Measurements from ENCODE around the gene ADAM23.
A peak's percentile ranks its signal among the peaks of the same experiment; 100 is the strongest.

DNA sequence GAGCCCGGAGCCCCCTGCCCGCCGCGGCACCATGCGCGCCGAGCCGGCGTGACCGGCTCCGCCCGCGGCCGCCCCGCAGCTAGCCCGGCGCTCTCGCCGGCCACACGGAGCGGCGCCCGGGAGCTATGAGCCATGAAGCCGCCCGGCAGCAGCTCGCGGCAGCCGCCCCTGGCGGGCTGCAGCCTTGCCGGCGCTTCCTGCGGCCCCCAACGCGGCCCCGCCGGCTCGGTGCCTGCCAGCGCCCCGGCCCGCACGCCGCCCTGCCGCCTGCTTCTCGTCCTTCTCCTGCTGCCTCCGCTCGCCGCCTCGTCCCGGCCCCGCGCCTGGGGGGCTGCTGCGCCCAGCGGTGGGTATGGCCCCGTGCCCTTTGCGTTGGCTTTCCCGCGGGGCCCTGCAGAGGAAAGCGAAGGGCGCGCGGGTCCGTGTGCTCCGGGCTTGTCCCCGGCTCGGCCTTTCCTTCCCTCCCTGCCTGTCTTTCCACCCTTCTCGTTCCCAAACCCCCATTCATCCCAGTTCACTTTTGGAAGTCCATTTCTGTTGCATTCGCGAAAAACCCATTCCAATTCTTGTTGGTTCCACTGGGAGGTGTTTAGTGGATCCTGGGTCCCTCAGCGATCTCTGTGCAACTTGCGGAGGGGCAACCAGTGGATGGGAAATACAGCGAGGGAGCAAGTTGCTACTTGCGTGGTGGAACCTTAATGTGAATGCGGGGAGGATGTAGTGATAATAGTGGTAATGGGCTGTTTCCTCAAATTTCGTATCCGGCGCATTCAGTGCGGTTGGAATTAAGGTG, 599 bp downstream of the ADAM23 start:
- TF ChIP-seq EZH2 (IDR thresholded peaks at IDR 0.05; ENCODE audit: low read depth, unreplicated experiment): peak; percentile 49
- TF ChIP-seq, protein P1, sequence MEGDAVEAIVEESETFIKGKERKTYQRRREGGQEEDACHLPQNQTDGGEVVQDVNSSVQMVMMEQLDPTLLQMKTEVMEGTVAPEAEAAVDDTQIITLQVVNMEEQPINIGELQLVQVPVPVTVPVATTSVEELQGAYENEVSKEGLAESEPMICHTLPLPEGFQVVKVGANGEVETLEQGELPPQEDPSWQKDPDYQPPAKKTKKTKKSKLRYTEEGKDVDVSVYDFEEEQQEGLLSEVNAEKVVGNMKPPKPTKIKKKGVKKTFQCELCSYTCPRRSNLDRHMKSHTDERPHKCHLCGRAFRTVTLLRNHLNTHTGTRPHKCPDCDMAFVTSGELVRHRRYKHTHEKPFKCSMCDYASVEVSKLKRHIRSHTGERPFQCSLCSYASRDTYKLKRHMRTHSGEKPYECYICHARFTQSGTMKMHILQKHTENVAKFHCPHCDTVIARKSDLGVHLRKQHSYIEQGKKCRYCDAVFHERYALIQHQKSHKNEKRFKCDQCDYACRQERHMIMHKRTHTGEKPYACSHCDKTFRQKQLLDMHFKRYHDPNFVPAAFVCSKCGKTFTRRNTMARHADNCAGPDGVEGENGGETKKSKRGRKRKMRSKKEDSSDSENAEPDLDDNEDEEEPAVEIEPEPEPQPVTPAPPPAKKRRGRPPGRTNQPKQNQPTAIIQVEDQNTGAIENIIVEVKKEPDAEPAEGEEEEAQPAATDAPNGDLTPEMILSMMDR (conservative IDR thresholded peaks at IDR 0.05; ENCODE audit: low read depth in 2 of 2): 0 out of 4 replicates have a peak, but pooled peaks of 1 of the 2 experiments have one; percentile 10
- TF ChIP-seq ZNF462 (CRISPR knock-in tag; IDR thresholded peaks at IDR 0.05): no peak
- no peak for TF ChIP-seq REST (IDR thresholded peaks at IDR 0.05; ENCODE audit: unreplicated experiment)
- TF ChIP-seq EZH2phosphoT487 (IDR thresholded peaks at IDR 0.05; ENCODE audit: unreplicated experiment): no peak
- no peak for TF ChIP-seq POLR2AphosphoS5 (IDR thresholded peaks at IDR 0.05; ENCODE audit: low read depth)
- TF ChIP-seq ZNF331 (CRISPR knock-in tag; IDR thresholded peaks at IDR 0.05; ENCODE audit: low read depth): no peak
- TF ChIP-seq CREB1 (CRISPR knock-in tag; IDR thresholded peaks at IDR 0.05; ENCODE audit: low read depth): no peak
- TF ChIP-seq JUNB (IDR thresholded peaks at IDR 0.05; ENCODE audit: unreplicated experiment): no peak
- no peak for TF ChIP-seq NANOG (IDR thresholded peaks at IDR 0.05; ENCODE audit: borderline replicate concordance)
- TF ChIP-seq ETS1 (IDR thresholded peaks at IDR 0.05): no peak
- no peak for TF ChIP-seq ZNF114 (CRISPR knock-in tag; IDR thresholded peaks at IDR 0.05)

Measured in GM23338 (cell line).